GM21529 (cell line): ENCODE results near the gene LCA5L.
"Not testable (repeated sequence)": the region's sequence is repeated elsewhere in the genome, so short reads cannot be mapped to it uniquely, and the experiment has no call there.

ENCODE experiments used
- ATAC-seq: cut with Tn5 transposase; IDR thresholded peaks from one replicate; pipeline ENCODE4 v1.9.1; 2021; ENCODE audit not compliant: unreplicated experiment

LCA5L gene

DNA sequence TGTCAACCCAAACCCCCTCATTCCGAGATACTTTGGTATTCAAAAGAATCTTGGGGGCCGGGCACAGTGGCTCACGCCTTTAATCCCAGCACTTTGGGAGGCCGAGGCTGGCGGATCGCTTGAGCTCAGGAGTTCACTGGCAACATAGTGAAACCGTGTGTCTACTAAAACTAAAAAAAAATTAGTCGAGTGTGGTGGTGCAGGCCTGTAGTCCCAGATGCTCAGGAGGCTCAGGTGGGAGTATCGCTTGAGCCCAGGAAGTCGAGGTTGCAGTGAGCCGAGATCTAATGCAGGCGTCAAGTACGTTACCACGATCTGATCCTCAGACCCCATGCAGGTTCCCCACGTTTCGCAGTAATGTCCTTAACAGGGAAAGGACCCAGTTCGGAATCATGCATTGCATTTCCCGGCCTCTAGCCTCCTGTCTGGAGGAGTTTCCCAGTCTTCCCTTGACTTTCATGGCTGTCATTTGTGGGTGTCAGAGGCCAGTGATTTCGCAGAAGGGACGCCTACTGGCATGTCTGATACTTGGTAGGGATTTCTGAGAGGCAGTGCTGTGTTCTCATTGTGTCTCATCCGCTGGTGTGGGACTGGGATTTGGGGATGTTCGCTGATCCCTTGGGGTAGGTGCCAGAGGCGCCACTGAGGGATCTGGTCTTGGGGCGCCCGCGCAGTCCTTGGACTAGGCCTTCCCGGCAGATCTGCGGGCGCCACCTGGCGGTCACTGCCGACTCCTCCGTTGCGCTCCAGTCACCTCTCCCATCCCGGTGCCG, 57.4 kb downstream of the LCA5L start:
- ATAC-seq = peak; percentile 82

DNA sequence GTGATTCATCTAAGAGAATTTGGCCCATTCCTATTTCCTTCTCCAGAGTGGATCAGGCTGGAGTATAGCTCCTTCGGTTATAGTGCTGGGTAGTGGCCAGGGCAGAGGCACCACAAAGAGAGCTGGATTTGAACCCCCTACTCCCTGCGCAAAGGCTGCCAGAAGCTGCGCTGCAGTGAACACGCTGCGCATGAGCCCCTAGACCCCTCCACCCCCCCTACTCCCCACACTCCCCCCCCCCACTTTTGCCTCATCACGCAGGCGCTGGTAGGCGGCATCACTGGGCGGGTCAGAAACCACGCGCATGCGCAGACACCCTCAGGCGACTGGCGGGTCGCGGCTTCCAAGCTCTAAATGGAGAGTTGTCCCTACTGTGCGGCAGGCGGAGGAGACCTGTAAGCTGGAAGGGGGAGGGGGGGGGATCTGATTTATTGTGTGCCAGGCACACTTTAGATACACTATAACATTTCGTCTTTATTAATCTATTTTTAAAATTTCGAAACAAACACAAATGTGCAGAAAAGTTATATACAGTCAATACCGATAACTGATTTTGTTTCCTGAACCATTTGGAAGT, 58.0 kb downstream of the LCA5L start:
- no peak for ATAC-seq

DNA sequence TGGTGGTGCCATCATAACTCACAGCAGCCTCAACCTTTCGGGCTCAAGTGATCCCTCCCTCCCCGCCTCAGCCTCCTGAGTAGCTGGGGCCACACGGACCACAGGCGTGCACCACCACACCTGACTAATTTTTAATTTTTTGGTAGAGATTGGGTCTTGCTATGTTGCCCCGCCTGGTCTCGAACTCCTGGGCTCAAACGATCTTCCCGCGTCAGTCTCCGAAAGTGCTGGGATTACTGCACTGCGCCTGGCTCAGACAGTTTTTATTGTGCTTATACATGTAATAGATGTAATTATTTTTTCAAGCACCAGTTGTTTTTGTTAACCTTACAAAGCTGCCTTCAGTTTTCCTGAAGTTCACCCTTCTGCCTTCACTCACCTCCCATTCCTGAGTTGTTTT, 58.7 kb downstream of the LCA5L start:
- no peak for ATAC-seq

DNA sequence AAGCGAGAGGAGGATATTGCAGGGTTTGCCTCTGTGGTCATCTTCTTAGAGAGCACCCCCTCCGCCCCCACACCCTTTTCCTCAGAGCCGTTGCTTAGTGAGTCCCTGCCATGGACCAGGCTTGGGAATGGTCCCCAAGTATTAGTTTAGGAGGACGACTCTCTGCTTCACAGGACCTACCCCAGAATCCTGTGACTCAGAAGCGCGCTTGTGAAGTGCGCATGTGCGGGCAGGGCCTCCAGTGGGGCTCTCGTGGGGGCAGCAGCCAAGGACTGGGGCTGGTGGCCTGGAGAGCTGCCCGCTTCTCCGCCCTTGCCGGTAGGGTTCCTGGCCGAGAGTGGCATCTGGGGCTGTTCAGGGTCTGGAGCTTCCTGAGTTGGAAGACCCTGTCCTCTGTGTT, 59.4 kb downstream of the LCA5L start:
- no peak for ATAC-seq

DNA sequence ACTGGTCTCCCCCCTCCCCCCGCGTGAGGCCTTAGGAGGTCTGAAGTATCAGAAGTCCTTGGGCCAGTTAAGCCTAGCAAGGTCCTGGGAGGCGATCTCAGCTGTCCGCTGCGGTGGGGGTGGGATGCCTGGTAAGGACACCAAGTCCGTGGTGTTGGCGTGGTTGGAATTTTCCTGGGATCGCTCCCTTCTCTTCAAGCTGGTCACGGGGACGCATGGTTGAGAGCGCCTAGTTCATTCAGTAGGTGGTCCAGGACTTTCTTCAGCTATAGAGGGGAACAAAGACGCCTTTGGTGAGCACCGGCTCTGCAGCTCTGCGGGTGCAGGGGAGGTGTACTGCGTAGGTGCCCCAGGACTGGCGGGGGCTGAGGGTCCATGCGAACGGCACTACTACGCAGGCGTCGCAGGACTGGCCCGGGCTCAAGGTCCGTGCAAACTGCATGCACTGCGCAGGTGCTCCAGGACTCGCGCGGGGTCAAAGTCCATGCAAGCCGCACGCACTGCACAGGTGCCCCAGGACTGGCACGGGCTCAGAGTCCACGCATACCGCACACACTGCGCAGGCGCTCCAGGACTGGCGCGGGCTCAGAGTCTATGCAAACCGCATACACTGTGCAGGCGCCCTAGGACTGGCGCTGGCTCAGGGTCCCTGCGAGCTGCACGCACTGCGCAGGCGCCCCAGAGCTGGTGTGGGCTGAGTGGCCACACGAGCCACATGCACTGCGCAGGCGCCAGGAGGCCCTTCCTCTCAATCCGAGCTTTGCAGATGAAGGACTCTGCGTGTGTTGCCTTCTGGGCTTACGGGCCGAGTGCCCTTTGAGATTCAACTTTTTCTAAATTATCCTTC, 60.1 kb downstream of the LCA5L start:
- no peak for ATAC-seq

DNA sequence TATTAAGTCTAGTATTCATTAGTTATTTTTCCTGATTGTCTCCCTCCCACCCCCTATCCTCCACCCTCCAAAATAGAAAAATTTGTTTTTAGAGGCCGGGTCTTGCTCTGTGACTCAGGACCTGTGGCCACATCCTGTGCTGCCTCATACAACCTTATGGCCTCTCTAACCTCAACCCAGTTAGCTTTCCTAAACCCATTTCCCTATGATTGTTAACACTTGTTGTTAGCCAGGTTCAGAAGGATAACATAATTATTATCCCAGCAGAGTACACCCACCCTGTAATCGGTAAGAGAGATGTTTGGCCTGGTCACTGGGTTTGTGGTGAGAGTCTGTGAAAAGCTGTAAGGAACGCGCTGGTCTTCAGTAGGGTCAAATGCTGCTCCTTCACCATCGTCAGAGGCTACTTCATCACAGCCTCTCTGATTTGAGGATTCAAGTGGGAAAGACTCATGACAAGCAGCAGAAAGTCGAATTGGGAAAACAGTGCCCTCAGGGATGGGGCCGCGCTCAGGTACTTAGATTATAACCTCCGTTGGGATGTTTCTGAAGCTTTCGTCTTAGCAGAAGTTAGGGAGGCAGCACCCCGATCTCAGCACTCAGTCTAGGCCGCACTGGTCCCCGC, 60.8 kb downstream of the LCA5L start:
- no peak for ATAC-seq

DNA sequence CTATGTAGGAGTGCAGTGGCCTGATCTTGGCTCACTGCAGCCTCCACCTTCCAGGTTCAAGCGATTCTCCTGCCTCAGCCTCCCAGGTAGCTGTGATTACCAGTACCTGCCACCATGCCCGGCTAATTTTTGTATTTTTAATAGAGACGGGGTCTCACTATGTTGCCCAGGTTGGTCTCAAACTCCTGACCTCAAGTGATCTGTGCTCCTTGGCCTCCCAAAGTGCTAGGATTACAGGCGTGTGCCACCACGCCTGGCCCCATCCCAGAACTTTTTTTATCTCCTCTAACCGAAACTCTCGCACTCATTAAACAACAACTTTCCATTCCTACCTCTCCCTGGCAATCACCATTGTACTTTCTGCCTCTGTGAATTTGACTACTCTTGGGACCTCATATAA, 63.5 kb downstream of the LCA5L start:
- not testable (repeated sequence) for ATAC-seq

DNA sequence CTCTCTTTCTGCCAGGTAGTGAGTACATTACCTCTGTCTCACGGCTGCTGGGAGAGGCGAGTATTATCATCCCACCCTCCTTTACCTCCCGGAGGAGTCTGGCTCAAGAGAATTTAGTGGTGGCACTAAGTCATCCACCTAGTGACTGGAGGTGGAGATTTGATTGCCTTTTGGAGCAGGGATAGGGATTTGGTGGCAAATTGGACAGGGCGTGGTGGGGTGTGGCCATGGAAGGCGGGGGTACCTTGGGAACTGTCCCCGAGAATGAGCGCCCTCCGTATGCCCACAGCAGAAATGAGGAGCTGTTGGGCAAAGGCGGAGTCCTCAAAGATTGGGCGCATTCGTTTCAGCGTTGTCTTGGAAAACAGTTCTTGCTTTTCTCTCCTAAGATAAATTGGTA, 64.6 kb downstream of the LCA5L start:
- peak; percentile 3 for ATAC-seq

DNA sequence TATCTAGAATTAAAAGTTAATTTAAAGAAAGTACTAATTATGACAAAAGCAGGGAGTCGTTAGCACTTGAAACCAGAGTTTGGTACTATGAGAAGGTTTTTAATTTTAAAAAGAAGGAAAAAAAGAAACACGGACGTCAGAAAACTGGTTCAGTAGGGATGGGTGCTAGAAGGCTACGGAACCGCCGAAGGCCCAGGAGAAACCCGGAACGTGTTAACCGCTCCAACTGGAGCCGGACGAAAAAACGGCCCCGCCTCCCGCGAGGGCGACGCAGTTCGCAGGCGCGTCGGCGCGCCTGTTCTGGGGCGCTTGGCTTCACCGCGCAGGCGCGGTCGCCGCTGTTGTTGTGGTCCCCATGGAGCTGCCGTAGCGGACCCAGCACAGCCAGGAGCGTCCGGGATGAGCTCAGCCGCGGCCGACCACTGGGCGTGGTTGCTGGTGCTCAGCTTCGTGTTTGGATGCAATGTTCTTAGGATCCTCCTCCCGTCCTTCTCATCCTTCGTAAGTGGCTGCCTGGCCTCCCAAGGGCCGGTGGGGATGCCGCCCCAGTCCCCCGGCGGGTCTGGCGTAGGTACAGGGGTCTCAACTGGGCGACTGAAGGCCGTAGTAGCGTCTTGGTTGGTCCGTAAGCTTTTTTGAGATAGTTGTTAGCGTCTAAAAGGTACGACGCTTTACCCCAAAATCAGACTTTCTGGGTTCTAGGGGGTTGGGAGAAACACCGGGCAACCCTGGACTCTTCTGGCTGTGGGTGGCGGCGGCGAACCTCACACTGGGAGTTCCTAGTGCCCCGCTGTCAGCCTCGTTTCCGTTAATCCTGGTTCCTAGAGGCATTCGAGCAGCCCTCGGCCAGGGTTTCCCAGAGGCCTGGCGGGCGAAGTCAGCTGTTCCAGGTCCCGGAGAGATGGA, 65.3 kb downstream of the LCA5L start:
- ATAC-seq = peak; percentile 93

DNA sequence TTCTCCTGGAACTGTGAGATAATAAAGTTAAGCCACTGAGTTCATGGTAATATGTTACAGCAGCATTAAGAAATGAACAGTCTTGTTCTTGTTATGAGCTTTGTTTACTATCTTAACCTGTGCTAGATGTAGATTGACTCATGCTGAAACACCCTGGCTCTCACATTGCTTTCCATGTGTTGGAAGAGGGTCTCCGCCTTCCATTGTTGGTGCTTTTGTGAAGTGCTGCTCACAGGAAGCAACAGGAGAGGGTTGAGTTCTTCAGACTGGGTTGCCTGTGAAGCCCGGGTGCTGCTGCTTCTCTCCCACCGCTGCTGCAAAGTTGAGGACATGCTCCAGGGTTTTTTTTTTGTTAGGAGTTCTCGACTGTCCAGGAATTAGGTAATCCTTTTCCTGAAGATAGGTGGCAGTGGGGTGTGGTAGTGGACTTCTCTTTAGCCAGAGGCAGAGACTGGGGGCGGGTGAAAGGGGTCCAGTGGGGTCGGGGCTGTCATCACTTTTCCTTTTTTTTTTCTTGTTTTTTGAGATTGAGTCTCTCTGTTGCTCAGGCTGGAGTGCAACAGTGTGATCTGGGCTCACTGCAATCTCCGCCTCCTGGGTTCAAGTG, 68.0 kb downstream of the LCA5L start:
- ATAC-seq = no peak

DNA sequence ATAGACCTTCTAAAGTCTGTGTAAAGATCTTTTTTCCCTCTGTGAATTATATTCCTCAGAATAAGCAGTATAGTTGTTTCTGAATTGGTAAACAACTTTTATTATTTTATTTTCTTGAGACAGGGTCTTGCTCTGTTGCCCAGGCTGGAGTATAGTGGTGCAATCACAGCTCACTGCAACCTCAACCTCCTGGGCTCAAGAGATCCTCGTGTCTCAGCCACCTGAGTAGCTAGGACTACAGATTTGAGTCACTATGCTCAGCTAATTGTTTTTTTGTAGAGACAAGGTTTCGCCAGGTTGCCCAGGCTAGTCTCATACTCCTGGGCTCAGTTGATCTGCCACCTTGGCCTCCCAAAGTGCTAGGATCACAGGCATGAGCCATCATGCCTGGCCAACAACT, 70.1 kb downstream of the LCA5L start:
- no peak for ATAC-seq

DNA sequence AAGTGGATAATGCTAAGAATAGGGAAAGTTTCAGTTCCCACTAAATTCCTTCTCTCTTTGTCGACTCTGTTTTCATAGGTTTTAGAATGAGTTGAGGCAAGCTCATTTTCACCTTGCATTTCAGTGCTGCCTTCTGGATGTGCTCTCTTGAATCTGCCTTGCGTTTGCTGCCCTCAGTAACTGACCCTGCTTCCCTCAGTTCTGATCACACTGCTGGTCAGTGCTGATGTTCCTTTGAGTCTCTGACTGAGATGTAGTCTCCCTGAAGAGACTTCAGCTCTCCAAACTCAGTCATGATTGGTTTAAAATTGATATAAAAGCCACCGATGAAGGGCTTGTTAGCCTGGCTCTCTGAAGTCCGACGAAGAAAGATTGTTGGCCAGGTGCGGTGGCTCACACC, 71.5 kb downstream of the LCA5L start:
- ATAC-seq = no peak

DNA sequence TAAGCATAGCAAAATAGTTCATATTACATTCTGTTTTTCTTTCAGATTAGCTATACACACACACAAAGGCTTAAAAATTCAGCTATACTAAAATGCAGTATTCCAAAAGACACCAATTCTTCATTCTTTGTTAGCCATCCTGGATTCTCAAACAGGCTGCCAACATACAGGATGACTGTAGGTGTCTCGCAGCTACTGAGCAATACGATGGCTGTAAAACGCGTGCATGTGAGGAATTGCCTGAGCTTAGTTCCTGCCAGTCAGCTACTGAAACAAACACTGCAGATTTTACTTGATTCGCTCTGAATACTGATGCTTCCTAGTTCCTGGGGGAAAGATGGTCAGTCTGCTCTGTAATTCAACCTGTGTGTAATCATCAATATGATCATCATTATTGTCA, 71.9 kb downstream of the LCA5L start:
- no peak for ATAC-seq

DNA sequence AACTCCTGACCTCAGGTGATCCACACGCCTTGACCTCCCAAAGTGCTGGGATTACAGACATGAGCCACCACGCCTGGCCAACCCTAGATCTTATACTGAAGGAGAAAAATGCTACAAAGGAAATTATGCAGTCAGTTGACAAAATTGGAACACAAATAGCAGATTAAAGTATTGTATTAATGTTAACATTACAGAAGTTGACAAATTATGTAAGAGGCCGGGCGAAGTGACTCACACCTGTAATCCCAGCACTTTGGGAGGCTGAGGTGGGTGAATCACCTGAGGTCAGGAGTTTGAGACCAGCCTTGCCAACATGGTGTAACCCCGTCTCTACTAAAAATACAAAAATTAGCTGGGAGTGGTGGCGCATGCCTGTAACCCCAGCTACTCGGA, 75.7 kb downstream of the LCA5L start:
- not testable (repeated sequence) for ATAC-seq

DNA sequence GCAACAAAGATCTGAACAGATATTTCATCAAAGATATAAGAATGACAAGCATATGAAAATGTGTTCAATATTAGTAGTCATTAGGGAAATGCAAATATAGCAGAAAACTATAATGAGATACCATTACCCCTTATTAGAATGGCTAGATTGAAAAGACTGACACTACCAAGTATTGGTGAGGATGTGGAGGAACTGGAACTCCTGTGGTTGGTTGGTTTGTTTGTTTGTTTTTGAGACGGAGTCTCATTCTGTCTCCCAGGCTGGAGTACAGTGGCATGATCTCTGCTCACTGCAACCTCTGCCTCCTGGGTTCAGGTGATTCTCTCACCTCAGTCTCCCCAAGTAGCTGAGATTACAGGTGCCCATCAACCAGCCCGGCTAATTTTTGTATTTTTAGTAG, 77.8 kb downstream of the LCA5L start:
- no peak for ATAC-seq

DNA sequence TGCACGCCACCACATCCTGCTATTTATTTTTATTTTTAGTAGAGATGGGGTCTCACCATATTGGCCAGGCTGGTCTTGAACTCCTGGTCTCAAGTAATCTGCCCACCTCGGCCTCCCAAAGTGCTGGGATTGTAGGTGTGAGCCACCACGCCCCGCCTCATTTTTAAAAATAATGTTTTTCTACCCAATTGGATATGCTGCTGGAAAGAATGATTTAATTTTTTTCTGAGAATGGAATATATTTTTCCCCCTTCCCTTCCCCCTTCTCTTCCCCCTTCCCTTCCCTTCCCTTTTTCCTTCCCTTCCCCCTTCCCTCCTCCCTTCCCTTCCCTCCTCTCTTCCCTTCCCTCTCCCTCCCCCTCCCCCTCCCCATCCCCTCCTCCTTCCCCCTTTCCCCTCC, 79.0 kb downstream of the LCA5L start:
- ATAC-seq = no peak

DNA sequence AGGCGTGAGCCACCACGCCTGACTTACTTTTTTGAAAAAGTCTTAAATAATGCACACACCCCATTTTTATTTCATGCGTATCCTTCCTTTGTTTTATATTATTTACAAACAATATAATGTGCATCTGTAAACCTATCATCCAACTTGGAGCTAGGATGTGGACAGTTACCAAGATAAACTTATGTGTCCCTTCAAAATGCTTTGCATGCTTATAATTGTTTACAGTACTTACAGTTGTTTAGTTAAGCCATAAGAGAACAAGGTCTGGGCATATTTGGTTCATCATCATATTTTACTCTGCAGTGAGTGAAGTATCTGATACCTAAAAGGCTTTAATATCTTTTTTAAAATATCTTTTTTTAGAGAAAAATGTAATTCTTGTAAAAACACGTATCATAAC, 80.6 kb downstream of the LCA5L start:
- no peak for ATAC-seq

DNA sequence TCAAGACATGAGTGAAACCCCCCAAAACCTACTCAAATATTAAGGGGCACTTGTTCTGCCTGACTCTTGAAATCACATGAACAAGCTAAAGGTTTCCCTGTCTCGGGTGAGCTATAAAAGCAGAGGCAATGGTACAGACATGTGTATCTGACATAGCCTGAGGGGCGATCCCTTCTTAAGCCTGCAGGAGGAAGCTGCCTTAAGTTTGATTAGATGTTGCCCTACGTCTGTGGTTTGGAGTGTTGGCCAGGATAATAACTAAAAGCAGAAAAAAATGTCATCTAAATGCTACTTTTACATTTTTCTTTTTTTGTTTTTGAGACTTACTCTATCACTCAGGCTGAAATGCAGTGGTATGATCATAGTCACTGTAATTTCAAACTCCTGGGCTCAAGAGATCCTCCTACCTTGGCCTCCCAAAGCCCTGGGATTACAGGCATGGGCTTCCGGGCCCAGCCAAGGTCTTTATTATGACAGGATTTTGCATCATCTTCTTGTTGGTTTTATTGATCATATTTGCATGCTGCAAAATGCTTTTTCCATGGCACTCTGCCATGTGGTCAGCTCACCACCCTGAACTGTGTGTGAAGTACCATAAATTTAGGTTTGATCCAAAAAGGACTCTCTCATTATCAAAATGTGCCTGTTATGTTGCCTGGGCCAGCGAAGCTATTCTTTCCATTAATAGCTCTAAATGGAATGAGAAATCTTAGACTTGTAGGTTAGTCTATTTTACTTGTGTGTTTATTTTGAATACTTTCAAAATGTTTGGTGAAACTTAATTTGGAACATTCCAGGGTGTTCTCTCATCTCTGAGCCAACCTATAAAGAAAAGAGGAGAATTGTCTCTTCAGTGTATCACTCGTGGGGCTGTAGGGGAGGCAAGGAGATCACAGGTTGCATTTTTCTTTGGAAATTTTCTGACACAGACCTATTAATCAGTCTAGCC, 81.7 kb downstream of the LCA5L start:
- ATAC-seq = no peak

DNA sequence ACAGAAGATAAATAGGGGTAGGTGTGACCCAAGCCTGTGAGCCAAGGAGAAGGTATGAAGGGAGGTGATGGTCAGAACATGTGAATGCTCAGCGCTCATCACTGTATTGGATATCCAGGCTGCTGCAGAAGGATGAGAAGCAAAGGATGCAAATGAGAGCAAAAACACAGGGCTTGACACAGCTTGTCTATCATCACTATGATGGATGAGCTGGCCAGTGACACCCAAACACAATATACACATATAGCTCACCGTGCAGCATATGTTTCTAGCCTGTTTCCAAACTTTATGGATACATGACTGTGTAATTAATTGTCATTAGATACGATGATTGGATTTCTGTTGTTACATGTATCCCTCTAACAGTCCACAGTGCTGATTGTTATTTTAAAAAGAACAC, 82.8 kb downstream of the LCA5L start:
- ATAC-seq = no peak
